Measurements from ENCODE around the gene CCL8.
"Not testable (repeated sequence)": the region's sequence is repeated elsewhere in the genome, so short reads cannot be mapped to it uniquely, and the experiment has no call there.

The CCL8 gene

DNA sequence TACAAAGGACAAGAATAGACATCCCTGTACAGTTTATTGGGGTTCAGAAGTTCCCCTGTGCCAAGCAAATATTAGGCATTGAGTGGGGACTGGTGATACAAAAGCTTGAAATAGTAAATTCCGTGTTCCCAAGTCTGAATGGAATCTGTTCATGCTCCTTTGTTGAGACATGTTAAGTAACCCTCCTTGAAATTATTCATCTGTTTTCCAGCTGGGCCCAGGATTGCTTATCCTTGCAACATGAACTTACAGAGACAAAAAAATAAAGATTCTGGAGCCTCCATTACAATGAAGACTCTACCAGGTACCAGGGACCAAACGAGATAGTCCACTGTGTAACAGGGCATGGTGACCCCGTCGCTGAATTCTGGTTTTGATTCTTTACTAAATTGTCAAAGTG is 6.1 kb upstream of the CCL8 start:
- Histone ChIP-seq H3K4me1 (ENCODE audit: insufficient read depth, insufficient read length) (no peaks in the 10 kb centered on the region), H3K9ac (ENCODE audit: insufficient read length, low read depth) (no peak overlapping the region), H3K4me3 (ENCODE audit: insufficient read length, low read depth) (no peak overlapping the region), H3K9me3 (ENCODE audit: insufficient read depth, low read length) (no peaks in the 10 kb centered on the region), H3K27me3 (ENCODE audit: insufficient read depth, insufficient read length) (no peaks in the 10 kb centered on the region), H3K36me3 (ENCODE audit: insufficient read depth, insufficient read length, low read length) (no peaks in the 10 kb centered on the region)
- no peak for DNase-seq (ENCODE audit: low read depth, low spot score)
- TF ChIP-seq SUZ12 (IDR thresholded peaks at IDR 0.05; ENCODE audit: extremely low read depth, insufficient read depth, insufficient read length) (no peak), ZNF274 (IDR thresholded peaks at IDR 0.05; ENCODE audit: low read depth, low read length) (no peak), YY1 (IDR thresholded peaks at IDR 0.05; ENCODE audit: insufficient read depth, insufficient read length) (no peak)

DNA sequence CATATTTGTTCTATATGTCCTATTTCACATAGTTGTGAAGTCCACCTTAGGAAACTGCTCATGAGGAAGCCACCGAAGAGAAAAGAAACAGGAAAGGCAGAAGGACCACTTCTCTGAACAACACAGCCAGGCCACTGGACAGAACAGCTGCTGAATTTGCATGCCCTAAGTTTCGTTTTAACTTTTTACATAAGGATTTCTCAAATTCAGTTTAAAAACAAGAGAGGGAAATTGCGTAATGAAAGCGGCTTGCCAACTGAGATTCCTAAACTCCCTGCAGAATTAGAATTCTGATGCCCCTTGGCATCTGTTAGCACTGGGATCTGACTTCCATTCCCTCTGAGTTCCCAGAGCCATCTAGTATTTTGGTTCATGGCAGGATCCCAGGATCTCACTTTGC is 5.0 kb upstream of the CCL8 start:
- Histone ChIP-seq H3K4me1 (ENCODE audit: insufficient read depth, insufficient read length) (no peaks in the 10 kb centered on the region), H3K4me3 (ENCODE audit: insufficient read length, low read depth) (no peak overlapping the region), H3K9me3 (ENCODE audit: insufficient read depth, low read length) (no peaks in the 10 kb centered on the region), H3K9ac (ENCODE audit: insufficient read length, low read depth) (no peak overlapping the region), H3K36me3 (ENCODE audit: insufficient read depth, insufficient read length, low read length) (no peaks in the 10 kb centered on the region), H3K27me3 (ENCODE audit: insufficient read depth, insufficient read length) (no peaks in the 10 kb centered on the region)
- TF ChIP-seq ZNF274 (IDR thresholded peaks at IDR 0.05; ENCODE audit: low read depth, low read length) (no peak), YY1 (IDR thresholded peaks at IDR 0.05; ENCODE audit: insufficient read depth, insufficient read length) (no peak), SUZ12 (IDR thresholded peaks at IDR 0.05; ENCODE audit: extremely low read depth, insufficient read depth, insufficient read length) (no peak)
- no peak for DNase-seq (ENCODE audit: low read depth, low spot score)

DNA sequence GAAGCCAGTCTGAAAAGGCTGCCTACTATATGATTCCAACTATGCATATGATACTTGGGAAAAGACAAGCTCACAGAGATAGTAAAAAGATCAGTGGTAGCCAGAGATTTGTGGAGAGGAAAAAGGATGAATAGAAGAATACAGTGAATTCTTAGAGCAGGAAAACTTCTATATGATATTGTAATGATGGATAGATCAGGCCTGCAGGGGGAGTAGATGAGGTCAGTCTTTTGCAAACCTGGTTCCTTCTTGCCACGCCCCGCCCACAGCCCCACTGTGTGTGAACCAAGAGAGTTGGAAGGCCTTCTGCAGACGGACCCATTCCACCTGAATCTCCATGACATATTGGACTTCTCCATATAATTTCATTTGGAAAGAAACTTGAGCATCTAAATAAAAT is 761 bp upstream of the CCL8 start:
- no peak for DNase-seq (ENCODE audit: low read depth, low spot score)
- H3K9me3 ChIP-seq (ENCODE audit: insufficient read depth, low read length), result no peaks in the 10 kb centered on the region
- no peaks in the 10 kb centered on the region for H3K4me1 ChIP-seq (ENCODE audit: insufficient read depth, insufficient read length)
- H3K4me3 ChIP-seq (ENCODE audit: insufficient read length, low read depth), result no peak overlapping the region
- no peak overlapping the region for H3K9ac ChIP-seq (ENCODE audit: insufficient read length, low read depth)
- H3K36me3 ChIP-seq (ENCODE audit: insufficient read depth, insufficient read length, low read length), result no peaks in the 10 kb centered on the region
- H3K27me3 ChIP-seq (ENCODE audit: insufficient read depth, insufficient read length), result no peaks in the 10 kb centered on the region
- TF ChIP-seq YY1 (IDR thresholded peaks at IDR 0.05; ENCODE audit: insufficient read depth, insufficient read length) (no peak), SUZ12 (IDR thresholded peaks at IDR 0.05; ENCODE audit: extremely low read depth, insufficient read depth, insufficient read length) (no peak), ZNF274 (IDR thresholded peaks at IDR 0.05; ENCODE audit: low read depth, low read length) (no peak)

DNA sequence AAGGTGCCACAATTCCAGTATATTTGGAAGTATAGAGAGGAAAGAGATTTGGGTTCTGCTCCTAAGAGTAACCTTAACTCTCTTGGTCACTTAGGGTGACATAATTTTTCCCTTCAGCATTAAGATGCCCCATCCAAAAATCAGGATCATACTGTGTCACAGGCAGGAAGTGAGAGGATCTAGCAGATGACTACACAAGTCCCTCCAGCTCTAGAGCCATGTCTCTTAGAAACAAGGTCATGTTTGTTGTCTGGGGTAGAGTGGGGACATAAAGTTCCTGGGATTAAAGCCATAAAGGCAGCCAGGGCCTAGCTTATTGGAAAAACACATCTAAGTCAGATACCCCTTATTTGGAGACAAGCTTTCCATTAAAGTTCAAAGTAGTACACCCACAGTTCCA is 2.7 kb downstream of the CCL8 start:
- TF ChIP-seq ZNF274 (IDR thresholded peaks at IDR 0.05; ENCODE audit: low read depth, low read length) (no peak), YY1 (IDR thresholded peaks at IDR 0.05; ENCODE audit: insufficient read depth, insufficient read length) (no peak), SUZ12 (IDR thresholded peaks at IDR 0.05; ENCODE audit: extremely low read depth, insufficient read depth, insufficient read length) (no peak)
- Histone ChIP-seq H3K4me1 (ENCODE audit: insufficient read depth, insufficient read length) (no peaks in the 10 kb centered on the region), H3K9me3 (ENCODE audit: insufficient read depth, low read length) (no peaks in the 10 kb centered on the region; the same call in 1 of the 2 replicates), H3K4me3 (ENCODE audit: insufficient read length, low read depth) (no peak overlapping the region), H3K9ac (ENCODE audit: insufficient read length, low read depth) (no peak overlapping the region), H3K27me3 (ENCODE audit: insufficient read depth, insufficient read length) (no peaks in the 10 kb centered on the region), H3K36me3 (ENCODE audit: insufficient read depth, insufficient read length, low read length) (no peaks in the 10 kb centered on the region)
- DNase-seq (ENCODE audit: low read depth, low spot score), result no peak

DNA sequence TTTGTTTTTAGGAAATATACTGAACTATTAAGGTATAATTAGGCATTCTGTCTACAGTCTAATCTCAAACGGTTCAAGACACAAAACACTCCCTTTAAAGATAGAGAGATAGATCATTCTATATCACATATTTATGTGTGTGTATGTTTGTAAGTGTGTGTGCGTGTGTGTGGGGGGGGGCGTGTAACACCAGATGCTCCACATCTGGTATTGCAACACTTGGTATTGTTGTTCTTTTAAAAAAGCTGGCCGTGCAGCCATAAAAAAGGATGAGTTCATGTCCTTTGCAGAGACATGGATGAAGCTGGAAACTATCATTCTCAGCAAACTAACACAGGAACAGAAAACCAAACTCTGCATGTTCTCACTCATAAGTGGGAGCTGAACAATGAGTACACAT is 8.3 kb downstream of the CCL8 start:
- not testable (repeated sequence) for H3K4me3 ChIP-seq (ENCODE audit: insufficient read length, low read depth); DNase-seq (ENCODE audit: low read depth, low spot score); H3K9me3 ChIP-seq (ENCODE audit: insufficient read depth, low read length); H3K9ac ChIP-seq (ENCODE audit: insufficient read length, low read depth); H3K36me3 ChIP-seq (ENCODE audit: insufficient read depth, insufficient read length, low read length); H3K4me1 ChIP-seq (ENCODE audit: insufficient read depth, insufficient read length); H3K27me3 ChIP-seq (ENCODE audit: insufficient read depth, insufficient read length)

DNA sequence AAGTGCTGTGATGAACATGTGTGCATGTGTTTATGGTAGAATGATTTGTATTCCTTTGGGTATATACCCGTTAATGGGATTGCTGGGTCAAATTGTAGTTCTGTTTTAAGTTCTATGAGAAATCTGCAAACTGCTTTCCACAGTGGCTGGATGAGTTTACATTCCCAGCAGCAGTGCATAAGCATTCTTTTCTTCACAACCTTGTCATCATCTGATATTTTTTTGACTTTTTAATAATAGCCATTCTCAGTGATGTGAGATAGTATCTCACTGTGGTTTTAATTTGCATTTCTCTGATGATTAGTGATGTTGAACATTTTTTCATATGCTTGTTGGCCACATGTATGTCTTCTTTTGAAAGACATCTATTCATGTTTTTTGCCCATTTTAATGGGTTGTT is 18.5 kb downstream of the CCL8 start:
- no peaks in the 10 kb centered on the region for H3K9me3 ChIP-seq (ENCODE audit: insufficient read depth, low read length)
- no peak for DNase-seq (ENCODE audit: low read depth, low spot score)
- no peaks in the 10 kb centered on the region for H3K36me3 ChIP-seq (ENCODE audit: insufficient read depth, insufficient read length, low read length)
- H3K4me3 ChIP-seq (ENCODE audit: insufficient read length, low read depth), result no peak overlapping the region
- H3K4me1 ChIP-seq (ENCODE audit: insufficient read depth, insufficient read length), result no peaks in the 10 kb centered on the region
- TF ChIP-seq ZNF274 (IDR thresholded peaks at IDR 0.05; ENCODE audit: low read depth, low read length) (no peak), SUZ12 (IDR thresholded peaks at IDR 0.05; ENCODE audit: extremely low read depth, insufficient read depth, insufficient read length) (no peak), YY1 (IDR thresholded peaks at IDR 0.05; ENCODE audit: insufficient read depth, insufficient read length) (no peak)
- H3K27me3 ChIP-seq (ENCODE audit: insufficient read depth, insufficient read length), result no peaks in the 10 kb centered on the region
- H3K9ac ChIP-seq (ENCODE audit: insufficient read length, low read depth), result no peak overlapping the region

DNA sequence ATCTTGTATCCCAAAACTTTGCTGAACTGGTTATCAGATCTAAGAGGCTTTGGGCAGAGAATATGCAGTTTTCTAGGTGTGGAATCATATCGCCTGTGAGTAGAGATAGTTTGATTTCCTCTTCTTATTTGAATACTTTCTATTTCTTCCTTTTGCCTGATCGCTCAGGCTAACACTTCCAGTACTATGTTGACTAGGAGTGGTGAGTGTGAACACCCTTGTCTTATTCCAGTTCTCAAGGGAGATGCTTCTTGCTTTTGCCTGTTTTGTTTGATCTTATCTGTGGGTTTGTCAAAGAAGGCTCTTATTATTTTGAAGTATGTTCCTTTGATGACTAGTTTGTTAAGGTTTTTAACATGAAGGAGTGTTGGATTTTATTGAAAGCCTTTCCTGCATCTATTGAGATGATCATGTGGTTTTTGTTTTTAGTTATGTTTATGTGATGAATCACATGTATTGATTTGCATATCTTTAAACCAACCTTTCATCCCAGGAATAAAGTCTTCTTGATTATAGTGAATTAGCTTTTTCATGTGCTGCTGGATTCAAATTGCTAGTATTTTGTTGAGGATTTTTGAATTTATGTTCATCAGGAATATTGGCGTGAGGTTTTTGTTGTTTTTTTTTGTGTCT is 20.0 kb downstream of the CCL8 start:
- no peaks in the 10 kb centered on the region for H3K9me3 ChIP-seq (ENCODE audit: insufficient read depth, low read length)
- H3K36me3 ChIP-seq (ENCODE audit: insufficient read depth, insufficient read length, low read length), result no peaks in the 10 kb centered on the region
- H3K9ac ChIP-seq (ENCODE audit: insufficient read length, low read depth), result no peak overlapping the region
- no peak overlapping the region for H3K4me3 ChIP-seq (ENCODE audit: insufficient read length, low read depth)
- TF ChIP-seq SUZ12 (IDR thresholded peaks at IDR 0.05; ENCODE audit: extremely low read depth, insufficient read depth, insufficient read length) (no peak), ZNF274 (IDR thresholded peaks at IDR 0.05; ENCODE audit: low read depth, low read length) (no peak), YY1 (IDR thresholded peaks at IDR 0.05; ENCODE audit: insufficient read depth, insufficient read length) (no peak)
- no peak for DNase-seq (ENCODE audit: low read depth, low spot score)
- H3K27me3 ChIP-seq (ENCODE audit: insufficient read depth, insufficient read length), result no peaks in the 10 kb centered on the region
- H3K4me1 ChIP-seq (ENCODE audit: insufficient read depth, insufficient read length), result no peaks in the 10 kb centered on the region

DNA sequence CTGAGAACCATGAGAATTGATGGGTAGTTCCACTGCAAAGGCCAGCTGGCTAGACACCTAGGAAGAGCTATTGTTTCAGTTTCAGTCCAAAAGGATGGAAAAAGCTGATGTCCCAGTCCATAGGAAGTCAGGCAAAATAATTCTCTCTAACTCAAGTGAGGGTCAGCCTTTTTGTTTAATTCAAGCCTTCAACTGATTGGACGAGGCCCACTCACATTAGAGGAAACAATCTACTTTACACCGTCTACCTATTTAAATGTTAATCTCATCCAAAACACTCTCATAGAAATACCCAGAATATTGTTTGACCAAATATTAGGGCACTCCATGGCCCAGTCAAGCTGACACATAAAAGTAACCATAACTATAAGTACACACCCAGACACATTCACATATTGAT is 22.7 kb downstream of the CCL8 start:
- Histone ChIP-seq H3K9ac (ENCODE audit: insufficient read length, low read depth) (no peak overlapping the region), H3K4me1 (ENCODE audit: insufficient read depth, insufficient read length) (no peaks in the 10 kb centered on the region), H3K27me3 (ENCODE audit: insufficient read depth, insufficient read length) (no peaks in the 10 kb centered on the region), H3K9me3 (ENCODE audit: insufficient read depth, low read length) (no peaks in the 10 kb centered on the region), H3K4me3 (ENCODE audit: insufficient read length, low read depth) (no peak overlapping the region), H3K36me3 (ENCODE audit: insufficient read depth, insufficient read length, low read length) (no peaks in the 10 kb centered on the region)
- no peak for TF ChIP-seq YY1 (IDR thresholded peaks at IDR 0.05; ENCODE audit: insufficient read depth, insufficient read length)
- no peak for TF ChIP-seq SUZ12 (IDR thresholded peaks at IDR 0.05; ENCODE audit: extremely low read depth, insufficient read depth, insufficient read length)
- no peak for TF ChIP-seq ZNF274 (IDR thresholded peaks at IDR 0.05; ENCODE audit: low read depth, low read length)
- no peak for DNase-seq (ENCODE audit: low read depth, low spot score)

Data from NT2/D1 (cell line).